ENCODE data around the gene SLC6A19. TPM values are rescaled to one million over a fixed set of nuclear protein-coding genes. Genes with fewer than 3 reads are reported as not detected.
A peak's percentile ranks its signal among the peaks of the same experiment; 100 is the strongest.

The SLC6A19 gene
- 1 to 10 TPM; 1.5 to 4.9 TPM for total RNA-seq
- polyA plus RNA-seq: under 1 TPM; 0.17 to 0.31 TPM

DNA sequence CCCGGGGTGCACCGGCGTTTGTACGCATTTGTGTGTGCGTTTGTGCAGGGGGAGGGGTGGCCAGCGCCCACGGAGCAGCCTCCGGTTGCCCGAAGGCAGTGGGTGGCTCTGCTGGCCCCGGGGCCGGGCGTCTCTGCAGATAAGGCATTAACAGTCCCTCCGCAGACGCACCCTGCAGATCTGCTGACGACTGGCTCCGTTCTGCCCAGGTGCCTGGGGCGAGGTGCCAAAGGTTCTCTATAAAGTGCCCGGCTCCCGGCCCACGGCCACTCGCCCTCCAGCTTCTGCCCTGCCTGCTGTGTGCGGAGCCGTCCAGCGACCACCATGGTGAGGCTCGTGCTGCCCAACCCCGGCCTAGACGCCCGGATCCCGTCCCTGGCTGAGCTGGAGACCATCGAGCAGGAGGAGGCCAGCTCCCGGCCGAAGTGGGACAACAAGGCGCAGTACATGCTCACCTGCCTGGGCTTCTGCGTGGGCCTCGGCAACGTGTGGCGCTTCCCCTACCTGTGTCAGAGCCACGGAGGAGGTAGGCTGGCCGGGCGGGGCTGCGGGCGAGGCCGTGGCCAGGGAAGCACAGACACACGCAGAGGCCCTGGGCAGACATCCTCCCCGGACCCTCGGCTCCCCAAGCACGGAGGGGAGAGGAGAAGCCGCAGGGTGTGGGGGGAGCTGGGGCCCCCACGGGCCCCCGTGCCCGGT is at the start of gene SLC6A19:
Gene SLC6A19 (plus strand): TSS at position 269 of the 699 bp plus-strand sequence. CDS start 56 bp downstream, at position 325.
- Histone ChIP-seq H3K27ac (ENCODE audit: low read depth in 1 of 2, low read length in 2 of 2) (no peak within 1 kb of the TSS), H3K9ac (ENCODE audit: low read depth in 1 of 2, low read length in 2 of 2) (no peak within 1 kb of the TSS), H3K36me3 (ENCODE audit: control insufficient read depth in 4 of 4, insufficient read depth in 3 of 4, low read depth in 1 of 4, low read length in 3 of 4) (no peaks in the 10 kb centered on the region), H3K4me3 (ENCODE audit: low read depth in 1 of 3, low read length in 3 of 3) (no peak within 1 kb of the TSS), H3K4me1 (ENCODE audit: control insufficient read depth in 4 of 4, insufficient read depth in 4 of 4, low read length in 3 of 4) (peaks cover 0 to 10% (median 4%) of the 10 kb centered on the region in 4 donors), H3K27me3 (ENCODE audit: control insufficient read depth in 4 of 4, insufficient read depth in 4 of 4, low read length in 3 of 4) (no peaks in the 10 kb centered on the region), H3K9me3 (ENCODE audit: control insufficient read depth in 4 of 4, low read length in 3 of 4) (no peaks in the 10 kb centered on the region)
- TF ChIP-seq MAX (IDR thresholded peaks at IDR 0.05): no peak
- TF ChIP-seq NR2F2 (IDR thresholded peaks at IDR 0.05): no peak
- TF ChIP-seq, protein P1, sequence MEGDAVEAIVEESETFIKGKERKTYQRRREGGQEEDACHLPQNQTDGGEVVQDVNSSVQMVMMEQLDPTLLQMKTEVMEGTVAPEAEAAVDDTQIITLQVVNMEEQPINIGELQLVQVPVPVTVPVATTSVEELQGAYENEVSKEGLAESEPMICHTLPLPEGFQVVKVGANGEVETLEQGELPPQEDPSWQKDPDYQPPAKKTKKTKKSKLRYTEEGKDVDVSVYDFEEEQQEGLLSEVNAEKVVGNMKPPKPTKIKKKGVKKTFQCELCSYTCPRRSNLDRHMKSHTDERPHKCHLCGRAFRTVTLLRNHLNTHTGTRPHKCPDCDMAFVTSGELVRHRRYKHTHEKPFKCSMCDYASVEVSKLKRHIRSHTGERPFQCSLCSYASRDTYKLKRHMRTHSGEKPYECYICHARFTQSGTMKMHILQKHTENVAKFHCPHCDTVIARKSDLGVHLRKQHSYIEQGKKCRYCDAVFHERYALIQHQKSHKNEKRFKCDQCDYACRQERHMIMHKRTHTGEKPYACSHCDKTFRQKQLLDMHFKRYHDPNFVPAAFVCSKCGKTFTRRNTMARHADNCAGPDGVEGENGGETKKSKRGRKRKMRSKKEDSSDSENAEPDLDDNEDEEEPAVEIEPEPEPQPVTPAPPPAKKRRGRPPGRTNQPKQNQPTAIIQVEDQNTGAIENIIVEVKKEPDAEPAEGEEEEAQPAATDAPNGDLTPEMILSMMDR (IDR thresholded peaks at IDR 0.05; ENCODE audit: low read depth, low read length, missing input control): no peak
- peak; percentile 58 for DNase-seq (ENCODE audit: low spot score)
- WGBS: 79% methylated on average over 51 of the region's 51 CpGs

GRCh38 chr5:1152156-1152555 is 49.2 kb upstream of the SLC6A19 start:
- H3K27ac ChIP-seq (ENCODE audit: low read depth in 1 of 2, low read length in 2 of 2): no peak overlapping the region
- TF ChIP-seq JUND (IDR thresholded peaks at IDR 0.05) (no peak), HNF4A (conservative IDR thresholded peaks at IDR 0.05) (no peak)
- no peak for DNase-seq (ENCODE audit: low spot score)
- peaks cover 0 to 2% (median 0%) of the 10 kb centered on the region in 4 donors for H3K4me1 ChIP-seq (ENCODE audit: control insufficient read depth in 4 of 4, insufficient read depth in 4 of 4, low read length in 3 of 4)
- WGBS: 67% methylated on average over 10 of the region's 10 CpGs
- H3K36me3 ChIP-seq (ENCODE audit: control insufficient read depth in 4 of 4, insufficient read depth in 3 of 4, low read depth in 1 of 4, low read length in 3 of 4): no peaks in the 10 kb centered on the region
- H3K9me3 ChIP-seq (ENCODE audit: control insufficient read depth in 4 of 4, low read length in 3 of 4): no peaks in the 10 kb centered on the region
- no peak overlapping the region for H3K4me3 ChIP-seq (ENCODE audit: low read depth in 1 of 3, low read length in 3 of 3)
- H3K27me3 ChIP-seq (ENCODE audit: control insufficient read depth in 4 of 4, insufficient read depth in 4 of 4, low read length in 3 of 4): peaks cover 0 to 4% (median 0%) of the 10 kb centered on the region in 4 donors
- no peak overlapping the region for H3K9ac ChIP-seq (ENCODE audit: low read depth in 1 of 2, low read length in 2 of 2)

DNA sequence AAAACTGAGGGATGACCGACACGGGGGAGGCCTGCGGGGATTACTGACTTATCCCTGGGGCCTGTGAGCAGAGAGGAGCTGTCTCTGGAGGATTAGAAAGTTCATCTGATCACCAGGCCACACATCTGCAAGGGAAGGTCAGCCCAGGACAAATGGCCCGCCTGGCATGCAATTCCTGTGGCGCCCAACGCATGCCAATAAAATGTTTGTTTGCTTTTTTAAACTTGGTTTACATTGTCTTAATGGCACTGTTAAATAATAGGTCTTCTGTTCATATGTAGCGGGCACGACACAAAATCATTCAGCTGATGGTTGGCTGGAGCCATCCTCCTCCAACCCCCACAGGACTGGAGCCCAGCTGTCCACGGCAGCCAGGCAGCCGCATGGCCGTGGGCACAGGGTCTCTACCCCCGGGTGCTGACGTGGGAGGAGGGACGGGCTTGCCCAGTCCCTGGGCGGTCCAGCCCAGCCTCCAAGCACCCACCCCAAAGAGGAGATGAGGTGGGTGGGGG is 48.6 kb upstream of the SLC6A19 start:
- Histone ChIP-seq H3K9ac (ENCODE audit: low read depth in 1 of 2, low read length in 2 of 2) (no peak overlapping the region), H3K27me3 (ENCODE audit: control insufficient read depth in 4 of 4, insufficient read depth in 4 of 4, low read length in 3 of 4) (peaks cover 0 to 4% (median 0%) of the 10 kb centered on the region in 4 donors), H3K36me3 (ENCODE audit: control insufficient read depth in 4 of 4, insufficient read depth in 3 of 4, low read depth in 1 of 4, low read length in 3 of 4) (no peaks in the 10 kb centered on the region), H3K4me1 (ENCODE audit: control insufficient read depth in 4 of 4, insufficient read depth in 4 of 4, low read length in 3 of 4) (peaks cover 0 to 2% (median 0%) of the 10 kb centered on the region in 4 donors), H3K9me3 (ENCODE audit: control insufficient read depth in 4 of 4, low read length in 3 of 4) (no peaks in the 10 kb centered on the region), H3K4me3 (ENCODE audit: low read depth in 1 of 3, low read length in 3 of 3) (no peak overlapping the region), H3K27ac (ENCODE audit: low read depth in 1 of 2, low read length in 2 of 2) (no peak overlapping the region)
- TF ChIP-seq RAD21 (IDR thresholded peaks at IDR 0.05) (no peak), FOXA1 (IDR thresholded peaks at IDR 0.05) (no peak), HNF4G (IDR thresholded peaks at IDR 0.05) (no peak), HNF4A (conservative IDR thresholded peaks at IDR 0.05) (no peak)
- 74% methylated on average over 15 of the region's 15 CpGs for WGBS
- no peak for DNase-seq (ENCODE audit: low spot score)

DNA sequence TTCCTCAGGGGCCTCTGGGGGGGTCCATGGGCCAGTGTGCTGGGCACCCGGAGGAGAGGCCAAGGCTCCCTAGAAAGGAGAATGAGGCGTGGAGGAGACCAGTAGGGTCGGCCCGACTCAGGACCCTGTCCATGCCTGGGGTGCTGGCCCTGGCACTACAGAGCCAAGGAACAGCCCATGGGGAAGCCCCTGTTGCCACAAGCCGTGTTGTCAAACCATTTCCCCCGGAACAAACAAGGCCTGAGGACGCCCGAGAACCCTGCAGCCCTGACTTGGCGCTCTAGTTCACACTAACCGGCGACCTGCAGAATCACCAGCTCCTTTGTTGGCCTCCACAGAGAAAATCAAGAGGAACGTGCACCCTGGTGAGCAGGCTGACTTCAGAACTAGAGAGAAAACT is 48.0 kb upstream of the SLC6A19 start:
- WGBS: 81% methylated on average over 12 of the region's 12 CpGs
- no peak overlapping the region for H3K27ac ChIP-seq (ENCODE audit: low read depth in 1 of 2, low read length in 2 of 2)
- no peak for DNase-seq (ENCODE audit: low spot score)
- TF ChIP-seq NR2F2 (IDR thresholded peaks at IDR 0.05): no peak
- TF ChIP-seq, protein P2, sequence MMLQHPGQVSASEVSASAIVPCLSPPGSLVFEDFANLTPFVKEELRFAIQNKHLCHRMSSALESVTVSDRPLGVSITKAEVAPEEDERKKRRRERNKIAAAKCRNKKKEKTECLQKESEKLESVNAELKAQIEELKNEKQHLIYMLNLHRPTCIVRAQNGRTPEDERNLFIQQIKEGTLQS (IDR thresholded peaks at IDR 0.05): no peak
- TF ChIP-seq REST (IDR thresholded peaks at IDR 0.05): no peak
- TF ChIP-seq HNF4A (conservative IDR thresholded peaks at IDR 0.05): no peak
- TF ChIP-seq FOXA2 (IDR thresholded peaks at IDR 0.05): no peak
- no peak for TF ChIP-seq EGR1 (IDR thresholded peaks at IDR 0.05; ENCODE audit: low read depth in 2 of 2)
- TF ChIP-seq GABPA (IDR thresholded peaks at IDR 0.05 in 1 of 2, conservative IDR thresholded peaks at IDR 0.05 in 1 of 2): no peak
- TF ChIP-seq, protein P3, sequence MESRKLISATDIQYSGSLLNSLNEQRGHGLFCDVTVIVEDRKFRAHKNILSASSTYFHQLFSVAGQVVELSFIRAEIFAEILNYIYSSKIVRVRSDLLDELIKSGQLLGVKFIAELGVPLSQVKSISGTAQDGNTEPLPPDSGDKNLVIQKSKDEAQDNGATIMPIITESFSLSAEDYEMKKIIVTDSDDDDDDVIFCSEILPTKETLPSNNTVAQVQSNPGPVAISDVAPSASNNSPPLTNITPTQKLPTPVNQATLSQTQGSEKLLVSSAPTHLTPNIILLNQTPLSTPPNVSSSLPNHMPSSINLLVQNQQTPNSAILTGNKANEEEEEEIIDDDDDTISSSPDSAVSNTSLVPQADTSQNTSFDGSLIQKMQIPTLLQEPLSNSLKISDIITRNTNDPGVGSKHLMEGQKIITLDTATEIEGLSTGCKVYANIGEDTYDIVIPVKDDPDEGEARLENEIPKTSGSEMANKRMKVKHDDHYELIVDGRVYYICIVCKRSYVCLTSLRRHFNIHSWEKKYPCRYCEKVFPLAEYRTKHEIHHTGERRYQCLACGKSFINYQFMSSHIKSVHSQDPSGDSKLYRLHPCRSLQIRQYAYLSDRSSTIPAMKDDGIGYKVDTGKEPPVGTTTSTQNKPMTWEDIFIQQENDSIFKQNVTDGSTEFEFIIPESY (IDR thresholded peaks at IDR 0.05): no peak
- TF ChIP-seq TAF1 (conservative IDR thresholded peaks at IDR 0.05): no peak

More for the DNA sequence above, 48.0 kb upstream of the SLC6A19 start:
- H3K4me3 ChIP-seq (ENCODE audit: low read depth in 1 of 3, low read length in 3 of 3): no peak overlapping the region
- H3K36me3 ChIP-seq (ENCODE audit: control insufficient read depth in 4 of 4, insufficient read depth in 3 of 4, low read depth in 1 of 4, low read length in 3 of 4): no peaks in the 10 kb centered on the region
- no peak overlapping the region for H3K9ac ChIP-seq (ENCODE audit: low read depth in 1 of 2, low read length in 2 of 2)
- no peaks in the 10 kb centered on the region for H3K9me3 ChIP-seq (ENCODE audit: control insufficient read depth in 4 of 4, low read length in 3 of 4)
- peaks cover 0 to 4% (median 0%) of the 10 kb centered on the region in 4 donors for H3K27me3 ChIP-seq (ENCODE audit: control insufficient read depth in 4 of 4, insufficient read depth in 4 of 4, low read length in 3 of 4)
- H3K4me1 ChIP-seq (ENCODE audit: control insufficient read depth in 4 of 4, insufficient read depth in 4 of 4, low read length in 3 of 4): peaks cover 0 to 2% (median 0%) of the 10 kb centered on the region in 4 donors
